ENCODE data around the gene CABP7.

Gene CABP7

GRCh38 chr22:29702000-29702930 lies 17.5 kb upstream of the CABP7 start:
- no peak for DNase-seq (ENCODE audit: extremely low read depth in 1 of 2, low read depth in 1 of 2)

GRCh38 chr22:29702931-29703501 lies 16.8 kb upstream of the CABP7 start:
- DNase-seq (ENCODE audit: extremely low read depth in 1 of 2, low read depth in 1 of 2), result no peak

GRCh38 chr22:29703569-29704195 lies 16.1 kb upstream of the CABP7 start:
- DNase-seq (ENCODE audit: extremely low read depth in 1 of 2, low read depth in 1 of 2), result no peak

- no peak for DNase-seq (ENCODE audit: extremely low read depth in 1 of 2, low read depth in 1 of 2)
These were observed 15.1 kb upstream of the CABP7 start for GRCh38 chr22:29704528-29705285.

- no peak for DNase-seq (ENCODE audit: extremely low read depth in 1 of 2, low read depth in 1 of 2)
These were observed 14.2 kb upstream of the CABP7 start for GRCh38 chr22:29705651-29706050.

- DNase-seq (ENCODE audit: extremely low read depth in 1 of 2, low read depth in 1 of 2), result no peak
These were observed 13.3 kb upstream of the CABP7 start for GRCh38 chr22:29706486-29706885.

- no peak for DNase-seq (ENCODE audit: extremely low read depth in 1 of 2, low read depth in 1 of 2)
These were observed 12.8 kb upstream of the CABP7 start for GRCh38 chr22:29707010-29707409.

GRCh38 chr22:29707471-29707870 lies 12.3 kb upstream of the CABP7 start:
- no peak for DNase-seq (ENCODE audit: extremely low read depth in 1 of 2, low read depth in 1 of 2)

GRCh38 chr22:29710193-29710592 lies 9.6 kb upstream of the CABP7 start:
- no peak for DNase-seq (ENCODE audit: extremely low read depth in 1 of 2, low read depth in 1 of 2)

- no peak for DNase-seq (ENCODE audit: extremely low read depth in 1 of 2, low read depth in 1 of 2)
These were observed 8.7 kb upstream of the CABP7 start for GRCh38 chr22:29710922-29711593.

- no peak for DNase-seq (ENCODE audit: extremely low read depth in 1 of 2, low read depth in 1 of 2)
These were observed 7.7 kb upstream of the CABP7 start for GRCh38 chr22:29712119-29712518.

- DNase-seq (ENCODE audit: extremely low read depth in 1 of 2, low read depth in 1 of 2), result no peak
These were observed 6.6 kb upstream of the CABP7 start for GRCh38 chr22:29713156-29713727.

- DNase-seq (ENCODE audit: extremely low read depth in 1 of 2, low read depth in 1 of 2), result no peak
These were observed 4.6 kb upstream of the CABP7 start for GRCh38 chr22:29715240-29715639.

- DNase-seq (ENCODE audit: extremely low read depth in 1 of 2, low read depth in 1 of 2), result no peak
These were observed 4.1 kb upstream of the CABP7 start for GRCh38 chr22:29715705-29716104.

- DNase-seq (ENCODE audit: extremely low read depth in 1 of 2, low read depth in 1 of 2), result no peak
These were observed 2.8 kb upstream of the CABP7 start for GRCh38 chr22:29716814-29717545.

GRCh38 chr22:29717789-29718188 lies 2.0 kb upstream of the CABP7 start:
- no peak for DNase-seq (ENCODE audit: extremely low read depth in 1 of 2, low read depth in 1 of 2)

- DNase-seq (ENCODE audit: extremely low read depth in 1 of 2, low read depth in 1 of 2), result no peak
These were observed 579 bp upstream of the CABP7 start for GRCh38 chr22:29718949-29719898.

- no peak for DNase-seq (ENCODE audit: extremely low read depth in 1 of 2, low read depth in 1 of 2)
These were observed 1.1 kb downstream of the CABP7 start for GRCh38 chr22:29720811-29721323.

All from stimulated activated CD8-positive, alpha-beta memory T cell treated with anti-CD3 and anti-CD28 coated beads, Interleukin-7, amount 100 ng/mL, for 48 hours (primary cell).